GM13976 (cell line): Measurements from ENCODE around the gene EPHA7.

Experiments
- DNase-seq: peaks from one replicate; pipeline ENCODE4 v3.0.0; 2012; ENCODE audit warnings: low spot score
- CTCF ChIP-seq: IDR thresholded peaks from 2 replicates; pipeline ENCODE4 v1.5.1; 2012; ENCODE audit warnings: borderline replicate concordance, mild to moderate bottlenecking; ENCODE audit not compliant: insufficient read depth; ENCODE audit errors: extremely low read depth, missing control alignments, control extremely low read depth
- in situ Hi-C: fragments of 300-500 bp; cut with MboI; formaldehyde crosslinking; loops from one replicate; pipeline ENCODE4 v1.12.0; 2022; ENCODE audit warnings: low sequenced_read_pairs, mixed read lengths, inconsistent platforms; ENCODE audit not compliant: unreplicated experiment

Gene EPHA7

GRCh38 chr6:93419304-93420162 is at the start of gene EPHA7:
Gene EPHA7 (minus strand): TSS chr6:93419559. CDS start chr6:93419341, 218 bp downstream.
- no peak for TF ChIP-seq CTCF
- in situ Hi-C loops = no loop called here
- DNase-seq = peak; percentile 84

- no peak for DNase-seq
- in situ Hi-C loops = no loop called here
- TF ChIP-seq CTCF = no peak
These were observed 48.9 kb upstream of the EPHA7 start for GRCh38 chr6:93468291-93468690.

- DNase-seq = no peak
- in situ Hi-C loops = no loop called here
These were observed 35.2 kb upstream of the EPHA7 start for GRCh38 chr6:93454533-93454932.

GRCh38 chr6:93453956-93454355 is 34.6 kb upstream of the EPHA7 start:
- in situ Hi-C loops = no loop called here
- DNase-seq = peak; percentile 21
- TF ChIP-seq CTCF = no peak

More at GRCh38 chr6:93454533-93454932, 35.2 kb upstream of the EPHA7 start:
- no peak for TF ChIP-seq CTCF

GRCh38 chr6:93447874-93448273 is 28.5 kb upstream of the EPHA7 start:
- no peak for DNase-seq
- in situ Hi-C loops = no loop called here
- no peak for TF ChIP-seq CTCF

GRCh38 chr6:93437491-93437890 is 18.1 kb upstream of the EPHA7 start:
- TF ChIP-seq CTCF = no peak
- DNase-seq = no peak
- in situ Hi-C loops = no loop called here
